Metanephros (tissue), 2 donors: ENCODE data around the gene PRC1. TPM values are rescaled to one million over a fixed set of nuclear protein-coding genes. Genes with fewer than 3 reads are reported as not detected.

ENCODE experiments used
- small RNA-seq: library from RNA; depleted of rRNA; stranded (forward); fragments of <200 nt; gene quantifications from one replicate; pipeline ENCODE3, GENCODE V24; 2014; ENCODE audit warnings: low replicate concordance
- total RNA-seq: library from RNA; depleted of rRNA; stranded (reverse); fragments of >200 nt; gene quantifications from one replicate; pipeline ENCODE4 v1.2.3, GENCODE V29; 2014

PRC1 gene, protein sequence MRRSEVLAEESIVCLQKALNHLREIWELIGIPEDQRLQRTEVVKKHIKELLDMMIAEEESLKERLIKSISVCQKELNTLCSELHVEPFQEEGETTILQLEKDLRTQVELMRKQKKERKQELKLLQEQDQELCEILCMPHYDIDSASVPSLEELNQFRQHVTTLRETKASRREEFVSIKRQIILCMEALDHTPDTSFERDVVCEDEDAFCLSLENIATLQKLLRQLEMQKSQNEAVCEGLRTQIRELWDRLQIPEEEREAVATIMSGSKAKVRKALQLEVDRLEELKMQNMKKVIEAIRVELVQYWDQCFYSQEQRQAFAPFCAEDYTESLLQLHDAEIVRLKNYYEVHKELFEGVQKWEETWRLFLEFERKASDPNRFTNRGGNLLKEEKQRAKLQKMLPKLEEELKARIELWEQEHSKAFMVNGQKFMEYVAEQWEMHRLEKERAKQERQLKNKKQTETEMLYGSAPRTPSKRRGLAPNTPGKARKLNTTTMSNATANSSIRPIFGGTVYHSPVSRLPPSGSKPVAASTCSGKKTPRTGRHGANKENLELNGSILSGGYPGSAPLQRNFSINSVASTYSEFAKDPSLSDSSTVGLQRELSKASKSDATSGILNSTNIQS
- total RNA-seq, result 63.2 TPM

DNA sequence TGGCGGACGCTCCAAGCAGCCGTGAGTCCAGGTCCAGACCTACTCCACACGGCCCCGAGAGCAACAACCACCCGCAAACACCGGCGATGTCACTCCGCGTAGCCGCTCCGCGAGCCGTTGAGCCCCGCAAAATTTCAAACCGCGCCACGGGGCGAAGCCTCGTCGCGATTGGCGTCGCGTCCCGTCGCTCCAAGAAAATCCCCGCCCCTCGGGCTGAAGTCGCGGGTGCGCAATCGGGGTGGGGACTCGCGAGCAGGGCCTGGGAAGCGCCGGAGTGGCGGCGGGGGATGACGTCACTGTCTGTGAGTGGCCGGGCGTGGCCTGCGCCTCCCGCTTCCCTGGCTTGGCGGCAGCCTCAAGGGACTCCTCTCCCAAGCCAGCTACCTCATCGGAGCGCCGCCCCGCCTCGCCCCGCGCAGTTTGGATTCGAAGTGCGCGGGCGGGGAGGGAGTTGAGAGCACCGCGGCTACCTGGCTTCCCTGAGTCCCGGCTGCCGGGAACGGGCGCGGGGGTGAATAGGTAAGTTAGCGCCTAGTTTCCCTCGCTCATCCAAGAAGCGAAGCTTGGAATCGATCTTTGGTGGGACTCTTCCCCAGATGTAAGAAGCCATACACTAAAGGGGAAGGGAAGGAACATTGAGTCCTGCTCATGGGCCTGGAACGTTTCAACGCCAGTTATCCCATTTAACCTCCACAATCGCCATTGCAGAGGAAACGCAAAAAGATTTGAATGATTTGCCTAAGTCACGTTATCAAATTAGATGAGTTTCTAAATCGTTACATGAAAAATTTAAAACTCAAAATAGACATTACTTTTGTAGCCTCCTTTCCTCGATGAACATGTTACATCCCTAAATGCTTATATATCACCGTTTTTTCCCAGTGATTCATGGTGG lies at the start of gene PRC1:
Gene PRC1 (minus strand): TSS at position 119 of the 895 bp plus-strand sequence. CDS start 118 bp downstream, at position 1.

DNA sequence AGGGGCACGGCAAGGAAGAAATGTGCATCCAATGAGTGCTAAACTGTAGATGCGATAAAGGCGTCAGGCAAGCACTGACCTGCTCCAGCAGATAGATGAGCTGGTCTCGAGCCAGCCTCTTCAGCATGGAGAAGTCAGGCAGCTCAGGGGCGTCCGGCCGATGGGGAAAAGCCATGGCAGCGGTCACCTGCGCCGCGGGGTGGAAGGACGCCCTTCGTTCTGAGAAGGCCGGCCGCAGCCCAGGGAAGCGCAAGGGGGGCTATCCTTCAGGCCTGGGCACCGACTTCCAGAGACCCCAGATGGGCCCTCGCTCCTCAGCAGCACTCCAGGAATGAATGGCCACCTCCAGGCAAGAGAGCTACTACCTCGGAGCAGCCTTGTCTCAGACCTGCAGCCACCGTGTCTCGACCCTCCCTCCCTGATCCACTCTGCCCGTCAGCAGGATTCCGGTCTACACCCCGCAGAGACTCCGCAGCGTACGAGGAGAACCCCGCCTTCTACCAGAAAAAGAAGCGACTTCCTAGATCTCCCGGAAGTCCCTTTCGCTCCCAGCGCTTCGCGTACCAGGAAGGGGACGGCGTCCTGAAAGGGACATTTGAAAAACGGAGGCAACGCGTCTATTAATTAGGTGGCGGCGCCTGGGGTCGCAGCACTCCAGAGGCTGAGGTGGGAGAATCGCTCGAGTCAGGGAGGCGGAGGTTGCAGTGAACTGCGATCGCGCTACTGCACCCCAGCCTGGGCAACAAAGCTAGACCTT lies 27.9 kb upstream of the PRC1 start, which contains the start of gene VPS33B:
Gene VPS33B (minus strand): TSS at position 520 of the 757 bp plus-strand sequence. CDS start 345 bp downstream, at position 175.

DNA sequence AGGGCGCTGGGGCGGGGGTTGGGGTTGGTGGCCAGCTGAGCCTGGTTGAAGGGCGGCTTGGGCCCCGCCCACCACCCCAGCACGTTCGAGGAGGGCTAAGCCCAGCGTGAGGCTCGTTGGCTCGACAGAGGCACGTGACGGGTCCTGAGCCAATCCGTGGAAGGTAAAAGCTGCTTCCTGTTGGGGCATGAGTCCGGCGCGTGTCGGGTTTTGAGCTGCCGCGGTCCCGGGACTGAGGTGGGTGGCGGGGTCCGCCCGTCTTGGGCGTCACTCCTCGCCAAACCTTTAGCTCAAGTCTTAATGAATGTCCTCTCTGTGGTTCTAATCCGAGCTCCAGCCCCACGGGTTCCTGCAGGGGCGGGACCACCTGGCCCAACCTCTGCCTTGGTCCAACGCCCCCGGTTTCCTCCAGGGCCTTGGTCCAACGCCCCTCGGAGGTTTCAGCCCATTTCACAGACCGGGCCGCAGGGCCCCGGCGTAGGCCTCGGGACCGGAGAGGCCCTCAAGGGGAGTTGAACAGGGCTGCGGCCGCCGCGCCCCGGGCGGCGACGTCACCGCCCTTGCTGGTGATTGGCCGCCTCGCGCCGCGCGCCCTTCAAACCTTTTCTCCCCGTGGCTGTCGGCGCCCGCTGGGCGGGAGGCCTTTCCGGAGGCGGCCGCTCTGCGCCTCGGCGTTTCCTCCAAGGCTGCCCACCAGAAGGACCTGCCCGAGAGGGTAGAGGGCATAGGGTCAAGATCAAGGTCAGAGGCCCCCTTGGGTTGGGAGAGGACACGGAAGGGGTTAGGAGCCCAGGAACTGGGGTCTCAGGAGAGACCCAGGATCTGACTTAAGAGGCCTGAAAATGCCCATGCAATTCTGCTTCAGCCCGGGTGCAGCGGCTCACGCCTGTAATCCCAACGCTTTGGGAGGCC lies 39.4 kb downstream of the PRC1 start, which contains the start of gene RCCD1:
Gene RCCD1 (plus strand): TSS at position 173 of the 912 bp plus-strand sequence. CDS start 1,851 bp downstream, outside the sequence.

DNA sequence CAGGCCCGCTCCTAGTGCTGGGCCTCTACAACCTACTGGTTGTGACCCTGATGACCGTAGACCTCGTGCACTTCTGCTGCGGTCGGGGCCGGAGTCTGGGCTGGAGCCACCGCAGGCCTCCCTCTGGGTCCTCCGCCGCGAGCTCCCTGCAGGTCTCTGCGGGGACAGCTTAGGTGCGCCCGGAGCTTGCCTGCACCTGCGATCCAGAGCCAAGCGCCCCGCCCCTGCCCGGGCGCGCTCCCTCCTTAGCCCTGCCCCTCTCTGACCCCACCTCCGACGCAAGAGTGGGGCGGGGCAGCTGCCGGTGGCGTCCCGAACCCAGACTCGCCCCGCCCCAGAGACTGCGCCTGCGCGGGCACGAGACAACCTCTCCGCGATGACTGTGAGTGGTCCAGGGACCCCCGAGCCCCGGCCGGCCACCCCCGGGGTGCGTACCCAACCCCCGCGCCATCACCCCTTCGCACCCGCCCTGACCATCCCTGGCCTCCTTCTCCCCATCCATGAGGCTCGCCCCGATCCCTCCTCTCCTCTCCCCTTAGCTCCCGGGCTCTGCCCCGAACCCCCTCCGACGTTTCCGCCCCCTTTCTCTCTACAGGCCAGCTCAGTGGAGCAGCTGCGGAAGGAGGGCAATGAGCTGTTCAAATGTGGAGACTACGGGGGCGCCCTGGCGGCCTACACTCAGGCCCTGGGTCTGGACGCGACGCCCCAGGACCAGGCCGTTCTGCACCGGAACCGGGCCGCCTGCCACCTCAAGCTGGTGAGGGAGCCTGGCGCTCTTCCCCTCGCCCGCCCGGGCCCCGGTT lies 59.2 kb downstream of the PRC1 start, which contains the start of gene UNC45A:
Gene UNC45A (plus strand): TSS at position 337 of the 803 bp plus-strand sequence. CDS start 40 bp downstream, at position 377.

DNA sequence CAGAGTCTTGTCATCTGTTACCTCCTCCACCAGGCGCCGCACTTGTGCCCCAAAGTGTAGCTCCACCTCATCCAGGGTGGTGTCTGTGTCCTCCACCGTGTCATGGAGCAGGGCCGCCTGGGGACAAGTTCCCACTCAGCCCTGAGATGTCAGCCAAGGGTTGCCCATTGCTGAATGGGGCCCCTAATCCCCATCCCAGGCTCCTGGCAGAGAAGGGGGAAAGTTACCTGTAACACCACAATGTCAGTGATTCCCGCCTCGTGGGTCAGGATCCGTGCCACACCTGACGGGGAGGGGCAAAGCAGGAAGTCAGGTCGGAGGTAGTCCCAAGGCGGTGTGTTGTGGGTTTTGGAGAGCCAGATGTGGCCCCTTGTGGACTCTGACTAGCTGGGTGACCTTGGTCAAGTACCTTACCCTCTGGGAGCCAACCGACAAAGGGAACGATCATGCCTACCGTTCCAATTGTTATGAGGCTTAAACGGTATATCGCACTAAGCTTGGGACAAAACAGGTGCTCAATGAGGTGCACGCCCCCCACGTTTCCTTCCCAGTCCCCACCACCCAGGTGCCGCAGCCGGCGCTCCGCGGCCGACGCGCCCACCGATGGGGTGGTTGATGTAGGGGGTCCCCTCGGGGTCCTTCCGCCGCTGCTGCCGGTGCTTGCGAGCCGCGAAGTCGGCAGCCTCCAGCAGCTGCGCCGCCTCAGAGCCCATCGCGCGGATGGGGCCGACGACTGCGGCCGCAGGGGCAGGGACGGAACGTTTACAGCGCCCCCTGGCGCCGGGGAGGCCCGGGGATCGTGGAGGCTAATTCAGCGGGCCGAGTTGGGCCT lies 62.3 kb downstream of the PRC1 start, which contains the start of gene HDDC3:
Gene HDDC3 (minus strand): TSS at position 722 of the 832 bp plus-strand sequence. CDS start 9 bp downstream, at position 713.

Small RNA genes within 50 kb of the gene (small RNA-seq; reads per million reads assigned to genes)
- gene RF00019, result not detected

Other genes starting within 250 kb of the PRC1 start
- gene FURIN, start 125.9 kb downstream of the PRC1 start, total RNA-seq, result 54.8 TPM
- gene FES, start 110.0 kb downstream of the PRC1 start, total RNA-seq, result 52.4 TPM
- 45.9 TPM for gene MAN2A2, start 91.2 kb downstream of the PRC1 start, total RNA-seq
- 11.5 TPM for gene HDDC3, start 62.0 kb downstream of the PRC1 start, total RNA-seq
- 79.9 TPM for gene UNC45A, start 59.2 kb downstream of the PRC1 start, total RNA-seq
- 11.0 TPM for gene RCCD1, start 39.7 kb downstream of the PRC1 start, total RNA-seq
- gene VPS33B, start 28.1 kb upstream of the PRC1 start, total RNA-seq, result 5.5 TPM
- gene SV2B, start 105.7 kb upstream of the PRC1 start, total RNA-seq, result 2.1 TPM